NCI-H1092 treated with DMSO at 0.1 percent for 48 hours (cell line): Measurements from ENCODE around the gene CTSA.
"Not testable (repeated sequence)": the region's sequence is repeated elsewhere in the genome, so short reads cannot be mapped to it uniquely, and the experiment has no call there.

Experiments
- DNase-seq: peaks from one replicate; lab custom pipeline; 2025; lab: John Stamatoyannopoulos, UW

CTSA gene

GRCh38 chr20:45866454-45866853 is 24.7 kb upstream of the CTSA start:
- DNase-seq: no peak

GRCh38 chr20:45867136-45867818 is 23.9 kb upstream of the CTSA start:
- no peak for DNase-seq

- DNase-seq: no peak
Measured at GRCh38 chr20:45867819-45868176, 23.3 kb upstream of the CTSA start.

- no peak for DNase-seq
Measured at GRCh38 chr20:45872626-45873025, 18.5 kb upstream of the CTSA start.

- no peak for DNase-seq
Measured at GRCh38 chr20:45873409-45874103, 17.6 kb upstream of the CTSA start.

GRCh38 chr20:45874104-45874481 is 17.0 kb upstream of the CTSA start:
- not testable (repeated sequence) for DNase-seq

GRCh38 chr20:45874576-45874975 is 16.6 kb upstream of the CTSA start:
- no peak for DNase-seq

GRCh38 chr20:45878076-45878761 is 12.9 kb upstream of the CTSA start:
- DNase-seq: no peak

GRCh38 chr20:45880988-45881788 is 9.9 kb upstream of the CTSA start, which contains the start of gene ZSWIM1:
Gene ZSWIM1 (plus strand): TSS chr20:45881227. CDS start chr20:45882593, 1,366 bp downstream.
- peak; percentile 98 for DNase-seq

GRCh38 chr20:45882469-45883099 is 8.6 kb upstream of the CTSA start:
- DNase-seq: no peak

- no peak for DNase-seq
Measured at GRCh38 chr20:45883100-45883469, 8.1 kb upstream of the CTSA start.

- DNase-seq: no peak
Measured at GRCh38 chr20:45886590-45887345, 4.4 kb upstream of the CTSA start.

- no peak for DNase-seq
Measured at GRCh38 chr20:45887346-45887715, 3.8 kb upstream of the CTSA start, which contains the start of gene SPATA25. Gene SPATA25 (minus strand): TSS chr20:45887622. CDS start chr20:45887590, 32 bp downstream.

- no peak for DNase-seq
Measured at GRCh38 chr20:45888681-45889080, 2.5 kb upstream of the CTSA start.

GRCh38 chr20:45890077-45890984 is 804 bp upstream of the CTSA start:
- DNase-seq: peak; percentile 80

- no peak for DNase-seq
Measured at GRCh38 chr20:45892049-45892825, 1.1 kb downstream of the CTSA start.

- no peak for DNase-seq
Measured at GRCh38 chr20:45892828-45893500, 1.8 kb downstream of the CTSA start.

GRCh38 chr20:45893831-45894230 is 2.7 kb downstream of the CTSA start:
- no peak for DNase-seq

GRCh38 chr20:45894797-45895196 is 3.7 kb downstream of the CTSA start:
- DNase-seq: no peak
